Esophagus muscularis mucosa (tissue), 4 donors: Measurements from ENCODE around the gene FOXK1.

ENCODE experiments used
- EP300 ChIP-seq: sonication (generic); formaldehyde crosslinking; IDR thresholded peaks from one replicate; pipeline ENCODE4 v1.6.1; 2017; ENCODE audit warnings: antibody characterized with exemption
- POLR2A ChIP-seq: fragments of 450-650 bp; IDR thresholded peaks from one replicate; pipeline ENCODE4 v1.6.1; 2017; ENCODE audit warnings: antibody characterized with exemption, moderate library complexity, mild to moderate bottlenecking, low read depth
- TF ChIP-seq, protein P1 (sequence below), 3 experiments: fragments of 200-600 bp in 2 of 3; fragments of 450-650 bp in 1 of 3; sonication (generic) in 2 of 3; IDR thresholded peaks; one replicate each; pipeline ENCODE4 v1.5.1; 2017 to 2019; ENCODE audit warnings: antibody characterized with exemption in 3 of 3, mild to moderate bottlenecking in 2 of 3, moderate library complexity in 1 of 3

DNA sequence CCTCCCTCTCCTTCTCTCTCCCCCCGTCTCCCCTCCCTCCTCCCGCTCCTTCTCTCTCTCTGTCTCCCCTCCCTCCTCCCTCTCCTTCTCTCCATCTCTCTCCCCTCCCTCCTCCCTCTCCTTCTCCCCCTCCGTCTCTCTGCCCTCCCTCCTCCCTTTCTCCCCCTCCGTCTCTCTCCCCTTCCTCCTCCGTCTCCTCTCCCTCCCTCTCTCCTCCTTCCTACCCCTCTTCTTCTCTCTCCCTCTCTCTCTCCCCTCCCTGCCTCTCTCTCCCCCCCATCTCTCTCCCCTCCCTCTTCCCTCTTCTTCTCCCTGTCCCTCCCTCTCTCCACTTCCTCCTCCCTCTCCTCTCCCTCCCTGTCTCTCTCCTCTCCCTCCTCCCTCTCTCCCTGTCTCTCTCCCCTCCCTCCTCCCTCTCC is 125.5 kb downstream of the FOXK1 start:
- no peak for TF ChIP-seq POLR2A
- TF ChIP-seq, protein P1, sequence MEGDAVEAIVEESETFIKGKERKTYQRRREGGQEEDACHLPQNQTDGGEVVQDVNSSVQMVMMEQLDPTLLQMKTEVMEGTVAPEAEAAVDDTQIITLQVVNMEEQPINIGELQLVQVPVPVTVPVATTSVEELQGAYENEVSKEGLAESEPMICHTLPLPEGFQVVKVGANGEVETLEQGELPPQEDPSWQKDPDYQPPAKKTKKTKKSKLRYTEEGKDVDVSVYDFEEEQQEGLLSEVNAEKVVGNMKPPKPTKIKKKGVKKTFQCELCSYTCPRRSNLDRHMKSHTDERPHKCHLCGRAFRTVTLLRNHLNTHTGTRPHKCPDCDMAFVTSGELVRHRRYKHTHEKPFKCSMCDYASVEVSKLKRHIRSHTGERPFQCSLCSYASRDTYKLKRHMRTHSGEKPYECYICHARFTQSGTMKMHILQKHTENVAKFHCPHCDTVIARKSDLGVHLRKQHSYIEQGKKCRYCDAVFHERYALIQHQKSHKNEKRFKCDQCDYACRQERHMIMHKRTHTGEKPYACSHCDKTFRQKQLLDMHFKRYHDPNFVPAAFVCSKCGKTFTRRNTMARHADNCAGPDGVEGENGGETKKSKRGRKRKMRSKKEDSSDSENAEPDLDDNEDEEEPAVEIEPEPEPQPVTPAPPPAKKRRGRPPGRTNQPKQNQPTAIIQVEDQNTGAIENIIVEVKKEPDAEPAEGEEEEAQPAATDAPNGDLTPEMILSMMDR (IDR thresholded peaks at IDR 0.05): no peak
- no peak for TF ChIP-seq EP300
